Kasumi-1 (cell line): Measurements from ENCODE around the gene GTPBP2.
"Not testable (repeated sequence)": the region's sequence is repeated elsewhere in the genome, so short reads cannot be mapped to it uniquely, and the experiment has no call there.

Experiments
- DNase-seq, 2 experiments: peaks; one replicate each; lab custom pipeline; 2025; lab: John Stamatoyannopoulos, UW

GTPBP2 gene

GRCh38 chr6:43657221-43657802, 28.2 kb upstream of the GTPBP2 start:
- DNase-seq: no peak

GRCh38 chr6:43652822-43653221, 23.8 kb upstream of the GTPBP2 start:
- DNase-seq: not testable (repeated sequence)

DNA sequence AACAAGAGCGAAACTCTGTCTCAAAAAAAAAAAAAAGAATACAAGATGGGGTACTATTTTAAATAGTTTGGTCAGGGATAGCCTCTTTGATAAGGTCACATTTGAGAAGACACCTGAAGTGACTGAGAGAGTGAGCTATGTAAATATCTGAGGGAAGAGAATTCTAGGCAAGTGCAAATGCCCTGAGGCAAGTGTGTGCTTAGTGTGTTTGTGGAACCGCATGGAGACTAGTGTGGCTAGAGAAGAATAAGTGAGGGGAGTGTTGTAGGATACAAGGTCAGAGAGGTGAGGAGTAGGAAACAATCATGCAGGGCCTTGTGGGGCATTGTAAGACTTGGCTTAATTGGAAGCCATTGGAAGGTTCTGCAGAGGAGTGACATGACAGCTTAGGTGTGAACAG, 19.2 kb upstream of the GTPBP2 start:
- DNase-seq: no peak

DNA sequence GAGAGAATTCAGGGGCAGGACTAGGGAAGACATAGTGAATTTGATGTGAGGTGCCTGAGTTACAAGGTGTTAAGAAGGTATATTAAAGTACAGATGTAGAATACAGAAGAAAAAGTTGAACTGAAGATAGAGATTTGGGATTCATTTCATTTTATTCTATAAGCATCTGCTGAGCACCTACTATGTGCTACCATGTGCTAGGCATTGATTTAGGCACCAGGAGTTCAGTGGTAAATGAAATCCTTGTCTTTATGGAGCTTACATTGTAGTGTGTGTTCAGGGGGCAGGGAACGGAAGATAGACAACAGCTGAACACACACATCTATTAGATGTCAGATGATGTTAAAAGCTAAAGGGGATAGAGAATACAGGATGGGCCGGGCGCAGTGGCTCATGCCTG, 18.5 kb upstream of the GTPBP2 start:
- no peak for DNase-seq

DNA sequence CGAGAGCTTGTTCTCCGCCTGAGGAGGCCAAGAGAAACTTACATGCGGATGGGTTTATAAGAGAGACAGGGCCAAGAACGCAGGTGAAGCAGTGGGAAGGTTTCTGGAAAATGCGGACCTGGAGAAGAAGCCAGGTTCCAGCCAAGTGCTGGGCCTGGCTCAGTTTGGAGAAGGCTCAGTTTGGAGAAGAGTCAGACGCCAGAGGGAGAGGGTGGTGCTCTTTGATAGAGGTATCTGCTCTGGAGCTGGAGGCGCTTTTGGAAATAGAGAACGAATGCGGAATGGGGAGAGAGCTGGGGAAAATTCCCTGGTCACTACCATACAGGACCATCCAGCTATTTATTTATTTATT, 16.5 kb upstream of the GTPBP2 start:
- DNase-seq: no peak

DNA sequence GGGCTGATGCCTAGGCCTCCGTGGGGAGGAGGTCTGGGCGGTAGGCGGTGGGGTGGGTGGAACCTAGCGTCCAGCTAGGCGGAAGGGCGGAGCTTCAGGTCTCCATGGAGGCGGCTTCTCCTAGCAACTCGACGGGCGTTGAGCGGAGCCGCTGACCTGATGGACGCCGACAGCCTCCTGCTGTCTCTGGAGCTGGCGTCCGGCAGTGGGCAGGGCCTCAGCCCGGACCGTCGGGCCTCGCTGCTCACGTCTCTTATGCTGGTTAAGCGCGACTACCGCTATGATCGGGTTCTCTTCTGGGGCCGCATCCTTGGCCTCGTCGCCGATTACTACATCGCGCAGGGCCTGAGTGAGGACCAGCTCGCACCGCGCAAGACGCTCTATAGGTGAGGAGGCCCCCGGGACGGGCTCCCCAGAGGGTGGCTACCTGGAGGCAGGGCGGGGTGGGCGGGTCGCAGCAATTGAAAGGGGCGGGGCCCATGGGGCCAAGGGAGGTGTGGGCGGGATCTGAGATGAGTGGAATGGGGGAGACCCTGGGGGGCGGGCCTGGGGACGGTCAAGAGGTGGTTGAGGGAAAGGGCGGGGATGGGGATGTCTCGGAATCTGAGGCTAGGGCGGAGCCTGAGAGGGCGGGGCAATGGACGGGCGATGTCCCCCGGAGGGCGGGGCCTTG, 16.0 kb upstream of the GTPBP2 start, which contains the start of gene RSPH9:
Gene RSPH9 (plus strand): TSS at position 97 of the 673 bp plus-strand sequence. CDS start 63 bp downstream, at position 160.
- no peak for DNase-seq

GRCh38 chr6:43639984-43640800, 11.1 kb upstream of the GTPBP2 start:
- DNase-seq: peak; percentile 48 to 51

GRCh38 chr6:43636308-43636659, 7.2 kb upstream of the GTPBP2 start:
- DNase-seq: peak in 1 of 2 experiments; percentile 15

GRCh38 chr6:43635387-43636307, 6.6 kb upstream of the GTPBP2 start, which contains the start of gene MAD2L1BP:
Gene MAD2L1BP, plus strand, starts transcription at chr6:43635840. Its CDS starts 36 bp downstream, at chr6:43635876.
- peak; percentile 82 to 83 for DNase-seq

- no peak for DNase-seq
These were observed 5.7 kb upstream of the GTPBP2 start for GRCh38 chr6:43634702-43635303.

- not testable (repeated sequence) for DNase-seq
These were observed 3.9 kb upstream of the GTPBP2 start for GRCh38 chr6:43633002-43633401.

- DNase-seq: no peak
These were observed 2.0 kb upstream of the GTPBP2 start for GRCh38 chr6:43630980-43631619.

GRCh38 chr6:43629505-43630300, 639 bp upstream of the GTPBP2 start:
- DNase-seq: peak; percentile 96 to 98

GRCh38 chr6:43628393-43629103, 516 bp downstream of the GTPBP2 start:
- peak; percentile 46 to 55 for DNase-seq

- DNase-seq: no peak
These were observed 1.8 kb downstream of the GTPBP2 start for GRCh38 chr6:43627008-43627825.

GRCh38 chr6:43625393-43625992, 3.6 kb downstream of the GTPBP2 start:
- no peak for DNase-seq

GRCh38 chr6:43624786-43625288, 4.2 kb downstream of the GTPBP2 start:
- no peak for DNase-seq
